Stomach smooth muscle (tissue), 2 donors: ENCODE data around the gene RMND5B.
"Not testable (repeated sequence)": the region's sequence is repeated elsewhere in the genome, so short reads cannot be mapped to it uniquely, and the experiment has no call there.

Experiments used
- H3K27ac ChIP-seq: one replicate; pipeline ENCODE4 v1.7.0; 2013; ENCODE audit warnings: mild to moderate bottlenecking, low read length, inconsistent platforms
- H3K27me3 ChIP-seq, 2 donors: one replicate each; pipeline ENCODE4 v1.7.0; 2013; ENCODE audit warnings: low read length in 2 of 2; ENCODE audit not compliant: insufficient read depth in 2 of 2, control insufficient read depth in 1 of 2
- H3K36me3 ChIP-seq, 2 donors: one replicate each; pipeline ENCODE4 v1.7.0; 2013; ENCODE audit warnings: low read length in 2 of 2; ENCODE audit not compliant: control insufficient read depth in 2 of 2, insufficient read depth in 2 of 2
- H3K4me1 ChIP-seq: one replicate; pipeline ENCODE4 v1.7.0; 2013; ENCODE audit warnings: low read length; ENCODE audit not compliant: control insufficient read depth, insufficient read depth
- H3K4me3 ChIP-seq, 2 donors: one replicate each; pipeline ENCODE4 v1.7.0; 2013; ENCODE audit warnings: low read length in 2 of 2
- H3K9ac ChIP-seq, 2 donors: one replicate each; pipeline ENCODE4 v1.7.0; 2013; ENCODE audit warnings: low read length in 2 of 2, mild to moderate bottlenecking in 1 of 2
- H3K9me3 ChIP-seq, 2 donors: one replicate each; pipeline ENCODE4 v1.7.0; 2013; ENCODE audit warnings: low read length in 2 of 2; ENCODE audit not compliant: control insufficient read depth in 2 of 2
- donor health status: healthy.
- donor health status: Pancreatic carcinoma.

The RMND5B gene

DNA sequence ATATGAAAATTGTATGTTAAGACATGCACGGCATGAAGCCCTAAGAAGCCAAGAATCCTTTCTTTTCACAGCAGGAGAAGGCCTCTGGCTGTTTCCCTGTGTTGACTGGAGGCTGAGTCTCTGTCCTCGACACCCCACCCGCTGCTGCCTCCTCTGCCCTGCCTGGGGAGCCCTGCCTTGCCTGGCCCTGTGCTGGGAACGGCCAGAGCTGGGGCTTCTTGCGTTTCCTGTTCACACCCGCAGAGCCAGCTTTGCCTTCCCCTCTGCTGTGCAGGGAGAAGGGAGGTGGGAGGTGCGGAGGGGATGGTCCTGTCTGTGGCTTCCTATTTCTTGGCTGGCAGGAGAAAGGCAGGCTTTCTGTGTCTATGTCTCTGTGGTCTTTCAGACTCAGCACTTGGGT, 63.2 kb downstream of the RMND5B start:
- Histone ChIP-seq H3K36me3 (no peaks in the 10 kb centered on the region), H3K27me3 (peaks cover 0 to 13% of the 10 kb centered on the region in 2 donors), H3K27ac (no peak overlapping the region), H3K4me3 (no peak overlapping the region), H3K4me1 (no peaks in the 10 kb centered on the region), H3K9ac (no peak overlapping the region), H3K9me3 (no peaks in the 10 kb centered on the region)

DNA sequence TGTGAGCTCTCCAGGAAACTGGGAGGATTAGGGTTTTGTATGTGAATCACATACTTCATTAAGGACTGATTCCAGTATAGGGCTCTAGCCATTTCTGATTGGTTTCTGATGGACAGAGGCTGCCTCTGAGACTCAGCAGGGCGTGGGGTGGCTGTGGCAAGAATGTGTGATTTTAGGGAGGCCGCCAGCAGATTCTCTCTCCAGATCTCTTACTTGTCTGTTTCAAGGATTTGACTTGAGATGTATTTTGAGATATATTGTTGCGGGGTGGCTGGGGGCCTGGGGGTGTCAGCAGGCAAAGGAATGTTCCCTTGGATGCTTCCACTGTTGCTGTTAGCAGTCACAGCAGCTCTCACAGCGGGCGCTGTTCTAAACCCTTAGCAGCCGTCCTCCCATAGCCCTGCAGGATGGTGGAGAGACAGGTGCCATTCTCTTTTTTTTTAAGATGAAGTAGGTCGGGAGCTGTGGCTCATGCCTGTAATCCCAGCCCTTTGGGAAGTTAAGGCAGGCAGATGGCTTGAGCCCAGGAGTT, 65.5 kb downstream of the RMND5B start:
- no peaks in the 10 kb centered on the region for H3K4me1 ChIP-seq
- H3K27ac ChIP-seq = no peak overlapping the region
- no peaks in the 10 kb centered on the region for H3K36me3 ChIP-seq
- no peak overlapping the region for H3K4me3 ChIP-seq
- no peak overlapping the region for H3K9ac ChIP-seq
- no peaks in the 10 kb centered on the region for H3K9me3 ChIP-seq
- H3K27me3 ChIP-seq = peaks cover 0 to 13% of the 10 kb centered on the region in 2 donors

DNA sequence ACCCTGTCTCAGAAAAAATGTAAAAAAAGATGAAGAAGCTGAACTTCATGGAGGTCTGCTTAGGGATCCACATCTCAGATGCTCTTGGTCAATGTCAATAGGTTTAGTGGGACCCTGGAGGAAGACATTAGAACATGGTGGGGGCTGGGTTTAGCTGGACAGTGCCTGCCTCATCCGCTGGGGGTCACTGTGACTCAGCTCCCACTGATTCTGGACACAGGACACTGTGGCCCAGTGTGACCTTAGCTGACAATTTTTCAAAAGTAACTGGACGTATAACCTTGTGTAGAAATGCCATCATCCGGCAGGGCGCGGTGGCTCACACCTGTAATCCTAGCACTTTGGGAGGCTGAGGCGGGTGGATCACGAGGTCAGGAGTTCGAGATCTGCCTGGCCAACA, 66.2 kb downstream of the RMND5B start:
- Histone ChIP-seq H3K9me3 (no peaks in the 10 kb centered on the region), H3K27me3 (peaks cover 0 to 13% of the 10 kb centered on the region in 2 donors), H3K9ac (no peak overlapping the region), H3K36me3 (no peaks in the 10 kb centered on the region), H3K4me3 (no peak overlapping the region), H3K4me1 (no peaks in the 10 kb centered on the region), H3K27ac (no peak overlapping the region)

DNA sequence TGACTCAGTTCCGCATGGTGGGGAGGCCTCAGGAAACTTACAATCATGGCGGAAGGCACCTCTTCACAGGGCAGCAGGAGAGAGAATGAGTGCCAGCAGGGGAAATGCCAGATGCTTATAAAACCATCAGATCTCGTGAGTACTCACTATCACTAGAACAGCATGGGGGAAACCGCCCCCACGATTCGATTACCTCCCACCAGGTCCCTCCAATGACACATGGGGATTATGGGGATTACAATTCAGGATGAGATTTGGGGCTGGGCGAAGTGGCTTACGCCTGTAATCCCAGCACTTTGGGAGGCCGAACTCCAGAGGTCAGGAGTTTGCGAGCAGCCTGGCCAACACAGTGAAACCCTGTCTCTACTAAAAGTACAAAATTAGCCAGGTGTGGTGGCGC, 67.3 kb downstream of the RMND5B start:
- peaks cover 0 to 13% of the 10 kb centered on the region in 2 donors for H3K27me3 ChIP-seq
- H3K27ac ChIP-seq, H3K4me1 ChIP-seq, H3K4me3 ChIP-seq, H3K9ac ChIP-seq, H3K36me3 ChIP-seq, H3K9me3 ChIP-seq: not testable (repeated sequence)

DNA sequence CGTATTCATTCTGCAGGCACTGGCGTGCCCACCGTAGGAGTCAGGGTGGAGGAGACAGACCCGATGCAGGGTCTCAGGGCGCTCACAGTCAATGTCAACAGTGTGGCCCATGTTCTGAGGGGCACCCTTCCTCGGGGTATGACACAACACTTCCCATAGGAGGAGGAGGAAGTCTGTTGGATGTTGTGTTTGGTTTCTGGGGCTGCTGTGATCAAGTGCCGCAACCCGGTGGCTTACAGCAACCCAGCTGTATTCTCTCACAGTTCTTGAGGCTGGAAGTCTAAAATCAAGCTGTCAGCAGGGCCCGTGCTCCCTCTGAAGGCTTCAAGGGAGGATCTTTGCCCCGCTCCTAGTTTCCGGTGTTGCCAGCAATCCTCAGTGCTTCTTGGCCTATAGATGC, 67.9 kb downstream of the RMND5B start:
- H3K4me1 ChIP-seq = peaks cover under 1% of the 10 kb centered on the region
- H3K27ac ChIP-seq = no peak overlapping the region
- no peaks in the 10 kb centered on the region for H3K36me3 ChIP-seq
- H3K4me3 ChIP-seq = no peak overlapping the region
- H3K27me3 ChIP-seq = peaks cover 0 to 10% of the 10 kb centered on the region in 2 donors
- no peaks in the 10 kb centered on the region for H3K9me3 ChIP-seq
- no peak overlapping the region for H3K9ac ChIP-seq

DNA sequence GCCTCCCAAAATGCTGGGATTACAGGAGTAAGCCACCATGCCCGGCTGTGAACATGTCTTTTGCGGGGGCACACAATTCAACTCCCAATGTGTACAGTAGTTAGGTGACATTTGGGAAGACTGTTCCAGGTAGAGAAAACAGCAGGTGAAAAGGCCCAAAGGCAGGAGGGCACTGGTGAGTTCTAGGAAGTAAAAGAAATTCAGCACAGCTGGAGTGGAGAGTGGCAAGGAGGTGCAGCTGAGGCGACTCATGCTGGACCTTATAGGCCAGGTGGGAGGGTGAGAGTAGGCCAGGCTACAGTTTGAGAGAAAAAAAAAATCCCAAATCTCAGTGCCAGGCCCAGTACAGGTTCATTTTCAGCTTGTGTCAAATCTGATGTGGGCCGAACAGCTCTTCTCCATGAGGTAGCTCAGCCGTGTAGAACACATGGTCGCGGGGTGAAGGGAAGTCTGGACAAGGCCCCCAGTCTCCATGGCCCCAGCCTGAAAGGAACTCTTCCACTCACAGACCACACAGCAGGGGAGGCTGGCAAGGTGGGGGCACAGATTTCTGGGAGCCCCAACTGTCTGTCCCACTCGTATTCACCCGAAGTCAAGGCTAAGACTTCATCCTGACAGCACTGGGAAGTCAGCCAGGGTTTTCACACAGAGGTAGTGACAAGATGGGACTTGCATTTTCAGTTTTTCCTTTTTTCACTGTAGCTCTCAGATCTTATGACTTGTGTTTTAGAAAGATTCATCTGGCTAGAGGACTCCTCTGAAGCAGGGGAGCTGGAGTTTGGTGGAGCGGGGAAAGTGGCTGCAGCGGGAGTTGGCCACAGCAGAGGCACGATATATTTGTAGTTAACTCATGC, 69.0 kb downstream of the RMND5B start:
- Histone ChIP-seq H3K4me1 (peaks cover 5% of the 10 kb centered on the region), H3K27ac (no peak overlapping the region), H3K9me3 (no peaks in the 10 kb centered on the region), H3K9ac (no peak overlapping the region), H3K4me3 (no peak overlapping the region), H3K36me3 (no peaks in the 10 kb centered on the region), H3K27me3 (peaks cover 0 to 3% of the 10 kb centered on the region in 2 donors)
